GM10266 (cell line): ENCODE results near the gene CACNB2.

Source experiments
- DNase-seq: peaks from one replicate; pipeline ENCODE4 v3.0.0; 2012; ENCODE audit errors: extremely low spot score
- CTCF ChIP-seq: IDR thresholded peaks from 2 replicates; pipeline ENCODE4 v1.5.1; 2012; ENCODE audit warnings: mild to moderate bottlenecking, low read depth; ENCODE audit not compliant: control insufficient read depth, insufficient read depth; ENCODE audit errors: missing control alignments

CACNB2 gene

GRCh38 chr10:18483516-18484186, 343.4 kb downstream of the CACNB2 start:
- no peak for DNase-seq
- no peak for TF ChIP-seq CTCF

- TF ChIP-seq CTCF, result no peak
- no peak for DNase-seq
Measured at GRCh38 chr10:18486438-18486837, 346.2 kb downstream of the CACNB2 start.

- DNase-seq, result no peak
- TF ChIP-seq CTCF, result no peak
Measured at GRCh38 chr10:18490755-18491154, 350.5 kb downstream of the CACNB2 start.

- no peak for DNase-seq
- TF ChIP-seq CTCF, result no peak
Measured at GRCh38 chr10:18497806-18498369, 357.7 kb downstream of the CACNB2 start.

GRCh38 chr10:18498998-18499397, 358.8 kb downstream of the CACNB2 start:
- TF ChIP-seq CTCF, result no peak
- no peak for DNase-seq

GRCh38 chr10:18500576-18500975, 360.4 kb downstream of the CACNB2 start:
- TF ChIP-seq CTCF, result no peak
- DNase-seq, result no peak

GRCh38 chr10:18501198-18501597, 361.0 kb downstream of the CACNB2 start:
- TF ChIP-seq CTCF, result no peak
- DNase-seq, result peak; percentile 9
